Adipocyte (in vitro differentiated cells): ENCODE measurements around the gene ITPR3.
"Not testable (repeated sequence)": the region's sequence is repeated elsewhere in the genome, so short reads cannot be mapped to it uniquely, and the experiment has no call there.

Experiments used
- DNase-seq: peaks from one replicate; pipeline ENCODE4 v3.0.0-alpha.2; 2015; ENCODE audit warnings: low read depth
- H3K27me3 ChIP-seq: replicated peaks from 2 replicates; pipeline ENCODE4 v1.7.0; 2013; ENCODE audit warnings: mild to moderate bottlenecking, low read length, moderate library complexity; ENCODE audit not compliant: control insufficient read depth, insufficient read depth
- H3K36me3 ChIP-seq: 2 replicates; pipeline ENCODE4 v1.7.0; 2013; ENCODE audit warnings: low read length, mild to moderate bottlenecking, moderate library complexity; ENCODE audit not compliant: control insufficient read depth, insufficient read depth, severe bottlenecking
- H3K4me1 ChIP-seq: 2 replicates; pipeline ENCODE4 v1.7.0; 2013; ENCODE audit warnings: mild to moderate bottlenecking, low read length, moderate library complexity; ENCODE audit not compliant: control insufficient read depth, insufficient read depth
- H3K4me3 ChIP-seq: 2 replicates; pipeline ENCODE4 v1.7.0; 2013; ENCODE audit warnings: mild to moderate bottlenecking, low read length, moderate library complexity
- H3K9ac ChIP-seq: 2 replicates; pipeline ENCODE4 v1.7.0; 2013; ENCODE audit warnings: mild to moderate bottlenecking, low read length, moderate library complexity
- H3K9me3 ChIP-seq: 2 replicates; pipeline ENCODE4 v1.7.0; 2013; ENCODE audit warnings: mild to moderate bottlenecking, low read length, moderate library complexity; ENCODE audit not compliant: control insufficient read depth

The ITPR3 gene

GRCh38 chr6:33592280-33592594 lies 28.9 kb upstream of the ITPR3 start:
- Histone ChIP-seq H3K27me3 (no peaks in the 10 kb centered on the region), H3K9me3 (no peaks in the 10 kb centered on the region)

GRCh38 chr6:33592595-33593413 lies 28.3 kb upstream of the ITPR3 start:
- no peak overlapping the region for H3K4me3 ChIP-seq
- H3K9ac ChIP-seq, result no peak overlapping the region
- H3K9me3 ChIP-seq, result no peaks in the 10 kb centered on the region
- peaks cover 10% of the 10 kb centered on the region for H3K4me1 ChIP-seq
- H3K27me3 ChIP-seq, result no peaks in the 10 kb centered on the region
- H3K36me3 ChIP-seq, result no peaks in the 10 kb centered on the region
- DNase-seq, result no peak

More at GRCh38 chr6:33592280-33592594, 28.9 kb upstream of the ITPR3 start:
- peaks cover 10% of the 10 kb centered on the region for H3K4me1 ChIP-seq
- no peak overlapping the region for H3K4me3 ChIP-seq
- H3K9ac ChIP-seq, result no peak overlapping the region
- DNase-seq, result no peak
- H3K36me3 ChIP-seq, result no peaks in the 10 kb centered on the region

- no peaks in the 10 kb centered on the region for H3K27me3 ChIP-seq
- H3K9me3 ChIP-seq, result no peaks in the 10 kb centered on the region
- no peaks in the 10 kb centered on the region for H3K36me3 ChIP-seq
- H3K4me1 ChIP-seq, result peaks cover 10% of the 10 kb centered on the region
- H3K9ac ChIP-seq, result no peak overlapping the region
- H3K4me3 ChIP-seq, result no peak overlapping the region
- DNase-seq, result no peak
Measured at GRCh38 chr6:33593414-33593727, 27.8 kb upstream of the ITPR3 start.

- H3K36me3 ChIP-seq, result no peaks in the 10 kb centered on the region
- no peak overlapping the region for H3K4me3 ChIP-seq
- peaks cover 6% of the 10 kb centered on the region for H3K4me1 ChIP-seq
- H3K27me3 ChIP-seq, result no peaks in the 10 kb centered on the region
- DNase-seq, result no peak
- H3K9ac ChIP-seq, result no peak overlapping the region
- H3K9me3 ChIP-seq, result no peaks in the 10 kb centered on the region
Measured at GRCh38 chr6:33595001-33595846, 25.9 kb upstream of the ITPR3 start.

- H3K36me3 ChIP-seq, H3K4me1 ChIP-seq, H3K27me3 ChIP-seq, H3K9ac ChIP-seq, H3K9me3 ChIP-seq, H3K4me3 ChIP-seq, DNase-seq: not testable (repeated sequence)
Measured at GRCh38 chr6:33596894-33597293, 24.2 kb upstream of the ITPR3 start.

GRCh38 chr6:33597551-33598322 lies 23.4 kb upstream of the ITPR3 start:
- DNase-seq, result no peak
- Histone ChIP-seq H3K4me3 (no peak overlapping the region), H3K27me3 (no peaks in the 10 kb centered on the region), H3K9ac (no peak overlapping the region), H3K9me3 (no peaks in the 10 kb centered on the region), H3K36me3 (no peaks in the 10 kb centered on the region), H3K4me1 (no peaks in the 10 kb centered on the region)

GRCh38 chr6:33599413-33599938 lies 21.6 kb upstream of the ITPR3 start:
- Histone ChIP-seq H3K9ac (no peak overlapping the region), H3K27me3 (no peaks in the 10 kb centered on the region), H3K4me1 (no peaks in the 10 kb centered on the region), H3K36me3 (no peaks in the 10 kb centered on the region), H3K4me3 (no peak overlapping the region), H3K9me3 (no peaks in the 10 kb centered on the region)
- DNase-seq, result peak; percentile 24

- Histone ChIP-seq H3K4me1 (no peaks in the 10 kb centered on the region), H3K27me3 (no peaks in the 10 kb centered on the region), H3K4me3 (no peak overlapping the region), H3K9me3 (no peaks in the 10 kb centered on the region), H3K36me3 (no peaks in the 10 kb centered on the region), H3K9ac (no peak overlapping the region)
- DNase-seq, result no peak
Measured at GRCh38 chr6:33600761-33601160, 20.4 kb upstream of the ITPR3 start.

GRCh38 chr6:33602180-33602579 lies 18.9 kb upstream of the ITPR3 start:
- no peak overlapping the region for H3K4me3 ChIP-seq
- H3K36me3 ChIP-seq, result no peaks in the 10 kb centered on the region
- no peak overlapping the region for H3K9ac ChIP-seq
- no peaks in the 10 kb centered on the region for H3K9me3 ChIP-seq
- no peaks in the 10 kb centered on the region for H3K4me1 ChIP-seq
- no peak for DNase-seq
- H3K27me3 ChIP-seq, result no peaks in the 10 kb centered on the region

- Histone ChIP-seq H3K27me3 (no peaks in the 10 kb centered on the region), H3K4me1 (peaks cover 19% of the 10 kb centered on the region), H3K9me3 (no peaks in the 10 kb centered on the region), H3K4me3 (no peak overlapping the region), H3K9ac (no peak overlapping the region), H3K36me3 (no peaks in the 10 kb centered on the region)
- DNase-seq, result no peak
Measured at GRCh38 chr6:33604941-33605854, 15.9 kb upstream of the ITPR3 start.
